ENCODE results near the gene NLRP6. TPM values are rescaled to one million over a fixed set of nuclear protein-coding genes. Genes with fewer than 3 reads are reported as not detected.
A peak's percentile ranks its signal among the peaks of the same experiment; 100 is the strongest.
"Not testable (repeated sequence)": the region's sequence is repeated elsewhere in the genome, so short reads cannot be mapped to it uniquely, and the experiment has no call there.

The NLRP6 gene
- total RNA-seq, 2 experiments from 2014 or later, result 3.8 to 6.9 TPM

- no peak overlapping the region for H3K27ac Mint-ChIP-seq
- peak overlapping the region; percentile 72 for H3K4me3 Mint-ChIP-seq
- H3K36me3 Mint-ChIP-seq, result peaks cover 25% of the 10 kb centered on the region
- peak; percentile 59 for DNase-seq
- CTCF ChIA-PET, result interaction anchor here (1.1 to 5.2 kb wide), 8 partner anchors 10 to 416 kb away, joined by 3 to 29 read pairs (median 6); partner anchors contain the start of gene TMEM80
- peaks cover 46% of the 10 kb centered on the region for H3K4me1 Mint-ChIP-seq
- H3K9me3 Mint-ChIP-seq (ENCODE audit: low read depth), result peaks cover 3% of the 10 kb centered on the region
- H3K27me3 Mint-ChIP-seq, result peaks cover 61% of the 10 kb centered on the region
- ATAC-seq, result peak; percentile 59
Observed at GRCh38 chr11:279966-280705, 1.9 kb downstream of the NLRP6 start.

- ATAC-seq (peak; percentile 51), DNase-seq (peak; percentile 62)
- Mint-ChIP-seq H3K4me3 (peak overlapping the region; percentile 72), H3K27me3 (peaks cover 55% of the 10 kb centered on the region), H3K4me1 (peaks cover 49% of the 10 kb centered on the region), H3K36me3 (peaks cover 25% of the 10 kb centered on the region), H3K9me3 (ENCODE audit: low read depth) (peaks cover 3% of the 10 kb centered on the region), H3K27ac (peak overlapping the region; percentile 61)
- CTCF ChIA-PET, result interaction anchor here (1.1 to 5.2 kb wide), 9 partner anchors 9 to 415 kb away, joined by 3 to 29 read pairs (median 4); partner anchors contain the start of gene TMEM80
Observed at GRCh38 chr11:280706-281485, 2.7 kb downstream of the NLRP6 start.

DNA sequence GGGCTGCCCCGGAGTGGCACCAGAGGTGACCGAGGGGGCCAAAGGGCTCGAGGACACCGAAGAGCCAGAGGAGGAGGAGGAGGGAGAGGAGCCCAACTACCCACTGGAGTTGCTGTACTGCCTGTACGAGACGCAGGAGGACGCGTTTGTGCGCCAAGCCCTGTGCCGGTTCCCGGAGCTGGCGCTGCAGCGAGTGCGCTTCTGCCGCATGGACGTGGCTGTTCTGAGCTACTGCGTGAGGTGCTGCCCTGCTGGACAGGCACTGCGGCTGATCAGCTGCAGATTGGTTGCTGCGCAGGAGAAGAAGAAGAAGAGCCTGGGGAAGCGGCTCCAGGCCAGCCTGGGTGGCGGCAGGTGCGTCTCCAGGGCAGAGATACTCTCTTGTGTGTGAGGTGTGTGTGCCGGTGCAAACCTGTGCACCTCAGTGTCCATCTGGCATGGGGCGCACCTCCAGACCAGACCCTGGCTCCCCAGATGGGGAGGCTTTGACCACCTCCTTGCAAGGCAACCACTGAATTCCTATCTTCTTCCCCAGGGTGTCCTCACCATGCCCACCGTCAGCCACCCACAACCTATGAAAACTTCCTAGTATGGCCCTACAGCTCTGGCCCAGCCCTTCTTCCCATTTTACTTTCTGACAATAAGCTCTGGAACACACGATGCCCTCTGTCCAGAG, 3.4 kb downstream of the NLRP6 start:
- peak overlapping the region; percentile 72 for H3K4me3 Mint-ChIP-seq
- H3K27ac Mint-ChIP-seq, result peak overlapping the region; percentile 61
- ATAC-seq, result peak; percentile 9
- H3K27me3 Mint-ChIP-seq, result peaks cover 47% of the 10 kb centered on the region
- DNase-seq, result no peak
- CTCF ChIA-PET, result interaction anchor here (1.1 to 5.2 kb wide), 7 partner anchors 8 to 414 kb away, joined by 3 to 29 read pairs (median 8); partner anchors contain the start of gene TMEM80
- H3K9me3 Mint-ChIP-seq (ENCODE audit: low read depth), result peaks cover 3% of the 10 kb centered on the region
- H3K4me1 Mint-ChIP-seq, result peaks cover 49% of the 10 kb centered on the region
- H3K36me3 Mint-ChIP-seq, result peaks cover 21% of the 10 kb centered on the region

GRCh38 chr11:282171-282570, 4.0 kb downstream of the NLRP6 start:
- ATAC-seq, result no peak
- peak overlapping the region; percentile 72 for H3K4me3 Mint-ChIP-seq
- DNase-seq, result peak; percentile 40
- H3K27me3 Mint-ChIP-seq, result peaks cover 46% of the 10 kb centered on the region
- H3K9me3 Mint-ChIP-seq (ENCODE audit: low read depth), result peaks cover 3% of the 10 kb centered on the region
- peaks cover 17% of the 10 kb centered on the region for H3K36me3 Mint-ChIP-seq
- H3K4me1 Mint-ChIP-seq, result peaks cover 54% of the 10 kb centered on the region
- peak overlapping the region; percentile 42 for H3K27ac Mint-ChIP-seq
- CTCF ChIA-PET, result interaction anchor here (1.1 to 5.2 kb wide), 5 partner anchors 14 to 115 kb away, joined by 3 to 29 read pairs (median 23); no protein-coding TSS in a partner anchor

- ATAC-seq (no peak), DNase-seq (peak; percentile 37)
- CTCF ChIA-PET, result interaction anchor here (1.2 to 5.2 kb wide), 4 partner anchors 15 to 46 kb away, joined by 3 to 29 read pairs (median 24); no protein-coding TSS in a partner anchor
- H3K27me3 Mint-ChIP-seq, result peaks cover 45% of the 10 kb centered on the region
- H3K4me1 Mint-ChIP-seq, result peaks cover 55% of the 10 kb centered on the region
- peaks cover 12% of the 10 kb centered on the region for H3K36me3 Mint-ChIP-seq
- H3K9me3 Mint-ChIP-seq (ENCODE audit: low read depth), result no peaks in the 10 kb centered on the region
- H3K4me3 Mint-ChIP-seq, result peak overlapping the region; percentile 72
- H3K27ac Mint-ChIP-seq, result no peak overlapping the region
Observed at GRCh38 chr11:282630-283360, 4.6 kb downstream of the NLRP6 start.

GRCh38 chr11:283405-284104, 5.3 kb downstream of the NLRP6 start:
- ATAC-seq (no peak), DNase-seq (peak; percentile 35)
- Mint-ChIP-seq H3K4me1 (peaks cover 52% of the 10 kb centered on the region), H3K27ac (no peak overlapping the region), H3K4me3 (no peak overlapping the region), H3K9me3 (ENCODE audit: low read depth) (no peaks in the 10 kb centered on the region), H3K36me3 (peaks cover 15% of the 10 kb centered on the region), H3K27me3 (peaks cover 43% of the 10 kb centered on the region)
- CTCF ChIA-PET, result interaction anchor here (1.2 to 2.2 kb wide), 2 partner anchors 33 to 76 kb away, joined by 3 to 8 read pairs; partner anchors contain the start of genes BET1L and RIC8A

DNA sequence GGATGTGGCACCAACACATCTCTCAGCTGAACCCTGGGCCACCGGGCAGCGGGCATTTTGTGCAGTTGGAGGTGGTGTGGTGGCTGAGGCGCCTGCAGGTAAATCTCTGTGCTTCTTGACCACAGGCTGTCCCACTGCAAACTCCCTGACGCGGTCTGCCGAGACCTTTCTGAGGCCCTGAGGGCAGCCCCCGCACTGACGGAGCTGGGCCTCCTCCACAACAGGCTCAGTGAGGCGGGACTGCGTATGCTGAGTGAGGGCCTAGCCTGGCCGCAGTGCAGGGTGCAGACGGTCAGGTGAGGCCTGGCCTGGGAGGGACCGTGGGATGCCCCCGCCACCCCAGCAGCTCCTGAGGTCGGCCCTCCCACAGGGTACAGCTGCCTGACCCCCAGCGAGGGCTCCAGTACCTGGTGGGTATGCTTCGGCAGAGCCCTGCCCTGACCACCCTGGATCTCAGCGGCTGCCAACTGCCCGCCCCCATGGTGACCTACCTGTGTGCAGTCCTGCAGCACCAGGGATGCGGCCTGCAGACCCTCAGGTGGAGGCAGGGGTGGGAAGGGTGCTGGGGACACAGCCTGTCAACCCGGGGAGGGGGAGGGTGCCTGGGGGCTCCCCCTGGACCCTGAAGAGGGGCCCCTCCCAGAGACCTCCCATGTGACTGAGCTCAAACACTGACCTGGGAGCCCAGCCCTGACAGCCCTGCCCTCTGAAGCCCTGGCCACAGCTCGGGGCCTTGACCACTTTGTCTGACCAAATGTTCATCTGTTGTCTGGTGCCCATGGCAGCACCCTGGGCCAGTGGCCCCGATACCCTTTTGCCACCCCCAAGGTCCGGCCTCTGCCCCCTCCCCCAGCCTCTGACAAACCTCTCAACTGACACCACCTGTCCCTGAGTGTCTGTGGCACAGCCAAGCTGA, 6.2 kb downstream of the NLRP6 start:
- H3K36me3 Mint-ChIP-seq, result peaks cover 15% of the 10 kb centered on the region
- peaks cover 49% of the 10 kb centered on the region for H3K4me1 Mint-ChIP-seq
- no peak for ATAC-seq
- CTCF ChIA-PET, result interaction anchor here (1.2 to 2.2 kb wide), 2 partner anchors 34 to 77 kb away, joined by 3 to 8 read pairs; partner anchors contain the start of genes BET1L and RIC8A
- H3K27ac Mint-ChIP-seq, result no peak overlapping the region
- H3K4me3 Mint-ChIP-seq, result no peak overlapping the region
- H3K9me3 Mint-ChIP-seq (ENCODE audit: low read depth), result no peaks in the 10 kb centered on the region
- peaks cover 39% of the 10 kb centered on the region for H3K27me3 Mint-ChIP-seq
- peak; percentile 39 for DNase-seq

DNA sequence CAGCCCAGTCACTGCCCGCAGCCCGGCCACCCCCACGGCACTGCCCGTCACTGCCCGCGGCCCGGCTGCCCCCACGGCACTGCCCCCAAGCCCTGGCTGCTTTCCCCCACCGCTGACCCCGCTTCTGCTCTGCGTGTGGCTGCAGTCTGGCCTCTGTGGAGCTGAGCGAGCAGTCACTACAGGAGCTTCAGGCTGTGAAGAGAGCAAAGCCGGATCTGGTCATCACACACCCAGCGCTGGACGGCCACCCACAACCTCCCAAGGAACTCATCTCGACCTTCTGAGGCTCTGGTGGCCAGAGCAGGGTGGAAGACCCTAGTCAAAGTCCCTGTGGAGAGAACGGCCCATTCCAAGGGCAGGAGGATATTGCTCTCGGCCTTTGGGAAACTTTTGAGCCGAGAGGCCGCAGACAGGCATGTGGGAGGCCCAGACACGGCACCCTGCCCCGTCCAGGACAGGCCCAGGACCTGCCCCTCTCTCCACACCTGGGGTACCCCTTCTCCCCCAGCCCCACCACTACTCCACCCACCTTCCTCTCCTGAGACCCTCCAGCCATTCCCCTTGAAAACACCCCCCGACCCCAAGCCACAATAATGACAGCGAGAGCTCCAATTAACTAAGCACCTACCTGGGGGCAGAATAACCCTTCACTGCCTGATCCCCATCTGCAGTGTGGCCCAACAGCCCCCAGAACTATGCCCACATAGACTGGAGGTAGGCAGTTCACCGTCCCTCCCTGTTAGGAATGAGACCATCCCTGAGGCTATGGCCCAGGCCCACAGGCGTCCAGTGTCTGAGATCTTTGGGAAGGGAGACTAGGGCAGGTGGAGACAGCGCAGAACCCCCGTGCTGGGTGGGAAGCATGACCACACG, 7.0 kb downstream of the NLRP6 start:
- CTCF ChIA-PET, result interaction anchor here (1.2 to 2.2 kb wide), 2 partner anchors 34 to 78 kb away, joined by 3 to 8 read pairs; partner anchors contain the start of genes BET1L and RIC8A
- no peak overlapping the region for H3K4me3 Mint-ChIP-seq
- peaks cover 37% of the 10 kb centered on the region for H3K27me3 Mint-ChIP-seq
- no peaks in the 10 kb centered on the region for H3K9me3 Mint-ChIP-seq (ENCODE audit: low read depth)
- no peak overlapping the region for H3K27ac Mint-ChIP-seq
- H3K36me3 Mint-ChIP-seq, result peaks cover 17% of the 10 kb centered on the region
- peaks cover 52% of the 10 kb centered on the region for H3K4me1 Mint-ChIP-seq
- peak; percentile 36 for DNase-seq
- no peak for ATAC-seq

- peak; percentile 38 for DNase-seq
- Mint-ChIP-seq H3K27me3 (peaks cover 35% of the 10 kb centered on the region), H3K4me1 (peaks cover 54% of the 10 kb centered on the region), H3K4me3 (no peak overlapping the region), H3K27ac (no peak overlapping the region), H3K9me3 (ENCODE audit: low read depth) (no peaks in the 10 kb centered on the region), H3K36me3 (peaks cover 16% of the 10 kb centered on the region)
- CTCF ChIA-PET, result interaction anchor here (2.2 kb wide), 1 partner anchor 35 kb away, joined by 8 read pairs; no protein-coding TSS in a partner anchor
- no peak for ATAC-seq
Observed at GRCh38 chr11:285894-286220, 7.7 kb downstream of the NLRP6 start.

DNA sequence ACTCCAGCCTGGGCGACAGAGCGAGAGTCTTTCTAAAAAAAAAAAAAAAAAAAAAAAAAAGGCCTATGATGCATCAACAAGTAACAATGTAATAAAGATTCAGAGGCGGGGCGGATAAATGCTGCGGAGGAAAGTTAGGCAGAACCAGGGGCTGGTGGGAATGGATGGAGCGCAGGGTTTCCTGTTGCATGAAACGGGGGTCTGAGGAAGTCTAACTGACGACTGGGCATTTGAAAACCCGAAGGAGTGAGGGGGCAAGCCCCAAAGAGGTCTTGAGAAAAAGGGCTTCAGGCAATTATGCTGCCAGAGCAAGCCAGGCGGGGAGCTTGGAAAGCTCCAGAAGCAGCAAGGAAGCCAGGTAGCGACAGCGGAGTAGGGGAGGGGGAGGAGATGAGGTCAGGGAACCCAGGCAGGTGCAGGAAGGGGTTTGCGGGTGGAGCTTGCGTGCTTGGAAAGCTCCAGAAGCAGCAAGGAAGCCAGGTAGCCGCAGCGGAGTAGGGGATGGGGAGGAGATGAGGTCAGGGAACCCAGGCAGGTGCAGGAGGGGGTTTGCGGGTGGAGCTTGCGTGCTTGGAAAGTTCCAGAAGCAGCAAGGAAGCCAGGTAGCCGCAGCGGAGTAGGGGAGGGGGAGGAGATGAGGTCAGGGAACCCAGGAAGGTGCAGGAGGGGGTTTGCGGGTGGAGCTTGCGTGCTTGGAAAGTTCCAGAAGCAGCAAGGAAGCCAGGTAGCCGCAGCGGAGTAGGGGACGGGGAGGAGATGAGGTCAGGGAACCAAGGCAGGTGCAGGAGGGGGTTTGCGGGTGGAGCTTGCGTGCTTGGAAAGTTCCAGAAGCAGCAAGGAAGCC, 9.0 kb downstream of the NLRP6 start:
- Mint-ChIP-seq H3K36me3 (peaks cover 17% of the 10 kb centered on the region), H3K27me3 (peaks cover 21% of the 10 kb centered on the region), H3K4me1 (peaks cover 48% of the 10 kb centered on the region), H3K4me3 (peak overlapping the region; percentile 95), H3K27ac (peak overlapping the region; percentile 94)
- ATAC-seq; H3K9me3 Mint-ChIP-seq (ENCODE audit: low read depth): not testable (repeated sequence)
- peak; percentile 80 for DNase-seq
- CTCF ChIA-PET, result interaction anchor here (0.9 to 2.7 kb wide), 4 partner anchors 9 to 41 kb away, joined by 3 to 16 read pairs (median 7); partner anchors contain the start of gene NLRP6
